EL (cell line): ENCODE data around the gene TMEM114.

Experiments used
- DNase-seq: peaks from one replicate; pipeline ENCODE4 v3.0.0-alpha.2; 2016

TMEM114 gene

GRCh38 chr16:8547762-8548161 lies 42.5 kb downstream of the TMEM114 start:
- DNase-seq, result no peak

GRCh38 chr16:8544406-8544805 lies 45.9 kb downstream of the TMEM114 start:
- DNase-seq, result no peak

DNA sequence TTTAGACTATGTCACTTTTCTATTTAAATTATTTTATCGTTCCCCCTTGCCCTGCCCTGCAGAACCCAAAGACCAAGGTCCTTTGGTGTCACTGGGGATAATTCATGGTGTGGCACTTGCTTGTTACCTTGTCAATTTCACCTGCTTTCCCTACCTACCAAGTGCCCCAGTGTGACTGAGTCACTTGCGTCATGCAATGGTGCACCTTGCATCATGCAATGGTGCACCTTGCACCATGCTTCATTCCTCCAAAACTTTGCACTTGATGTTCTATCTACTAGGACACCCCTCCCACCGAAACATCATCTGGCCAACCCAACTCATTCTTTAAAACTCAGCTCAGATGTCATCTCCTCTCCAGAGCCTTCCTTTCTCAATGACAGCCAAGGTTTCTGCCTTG lies 47.1 kb downstream of the TMEM114 start:
- no peak for DNase-seq

DNA sequence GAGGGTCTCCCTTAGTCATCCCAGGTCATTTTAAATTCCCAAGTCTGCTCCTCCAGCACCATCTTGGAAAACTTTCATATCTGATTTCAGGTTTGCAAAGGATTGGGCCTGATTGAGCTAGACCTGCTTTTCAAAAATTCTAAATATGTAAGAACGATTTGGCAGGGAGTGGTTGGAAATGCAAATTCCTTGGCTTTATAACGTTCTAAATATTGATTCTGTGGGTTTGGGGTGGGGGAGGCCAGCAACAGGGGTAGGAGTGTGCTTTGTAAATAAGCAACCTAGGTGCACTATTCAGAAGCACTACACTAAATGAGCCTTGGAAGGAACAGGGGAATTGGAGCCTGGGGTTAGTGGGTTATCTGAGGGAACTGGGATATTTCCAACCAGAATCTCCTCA lies 47.9 kb downstream of the TMEM114 start:
- DNase-seq, result no peak

DNA sequence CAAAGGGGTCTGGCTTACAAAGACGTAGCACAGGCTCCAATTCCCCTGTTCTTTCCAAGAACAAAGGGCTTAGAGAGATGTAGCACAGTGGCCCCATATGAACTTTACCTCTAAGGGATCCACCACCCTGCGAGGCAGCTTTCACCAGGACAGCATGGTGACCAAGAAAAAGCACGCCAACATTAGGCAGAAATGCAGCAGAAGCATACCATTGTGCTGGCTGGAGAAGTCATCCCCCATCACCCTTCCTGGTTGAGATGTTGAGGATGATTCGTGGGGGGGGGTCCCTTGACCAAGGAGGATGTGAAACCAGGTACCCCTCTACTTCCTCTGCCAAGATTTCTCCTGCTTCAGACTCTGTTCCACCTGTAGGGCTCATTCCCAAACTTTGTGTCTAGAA lies 48.4 kb downstream of the TMEM114 start:
- no peak for DNase-seq

DNA sequence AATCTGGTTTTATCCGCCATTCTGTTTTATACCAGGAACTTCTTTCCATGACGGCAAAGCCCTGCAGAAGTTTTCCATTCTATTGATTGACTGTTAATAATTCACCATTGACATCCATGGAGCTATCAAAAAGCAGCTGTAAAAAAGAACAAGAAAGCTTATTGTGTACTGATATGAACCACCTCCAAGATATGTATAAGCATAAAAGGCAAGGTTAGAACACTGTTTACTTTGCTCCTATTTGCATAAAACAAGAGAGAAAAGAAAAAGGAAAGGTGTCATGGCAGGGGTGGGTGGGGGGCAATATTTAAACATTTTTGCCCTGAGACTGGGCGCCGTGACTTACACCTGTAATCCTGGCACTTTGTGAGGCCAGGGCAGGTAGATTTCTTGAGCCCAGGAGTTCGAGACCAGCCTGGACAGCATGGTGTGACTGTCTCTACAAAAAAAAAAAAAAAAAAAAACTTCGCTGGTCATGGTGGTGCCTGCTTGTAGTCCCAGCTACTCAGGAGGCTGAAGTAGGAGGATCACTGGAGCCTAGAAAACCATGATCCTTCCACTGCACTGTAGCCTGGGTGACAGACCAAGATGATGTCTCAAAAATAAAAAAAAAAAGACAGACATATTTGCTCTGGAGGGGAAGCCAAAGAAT lies 52.5 kb downstream of the TMEM114 start:
- no peak for DNase-seq

GRCh38 chr16:8533509-8533908 lies 56.8 kb downstream of the TMEM114 start:
- DNase-seq, result no peak

DNA sequence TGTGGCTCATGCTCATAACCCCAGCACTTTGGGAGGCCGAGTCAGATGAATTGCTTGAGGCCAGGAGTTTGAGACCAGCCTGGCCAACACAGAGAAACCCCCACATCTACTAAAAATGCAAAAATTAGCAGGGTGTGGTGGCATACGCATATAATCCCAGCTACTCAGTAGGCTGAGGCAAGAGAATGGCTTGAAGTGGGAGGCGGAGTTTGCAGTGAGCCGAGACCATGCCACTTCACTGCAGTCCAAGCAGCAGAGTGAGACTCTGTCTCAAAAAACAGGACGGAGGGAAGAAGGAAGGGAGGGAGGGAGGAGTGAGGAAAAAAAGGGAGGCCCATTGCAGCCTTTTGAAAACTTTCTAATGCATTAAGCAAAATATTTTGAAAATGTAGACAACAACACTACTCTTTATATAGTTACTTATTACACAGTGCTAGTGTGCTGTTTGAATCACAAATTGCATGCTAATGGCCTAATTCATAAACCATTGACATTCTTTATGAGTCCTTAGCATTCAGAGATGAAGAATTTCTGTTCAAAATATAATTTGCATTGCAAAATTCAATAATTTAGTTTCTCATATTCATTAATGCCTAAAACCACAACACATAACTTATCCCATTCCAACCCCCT lies 59.4 kb downstream of the TMEM114 start:
- no peak for DNase-seq

GRCh38 chr16:8528471-8528870 lies 61.8 kb downstream of the TMEM114 start:
- no peak for DNase-seq

DNA sequence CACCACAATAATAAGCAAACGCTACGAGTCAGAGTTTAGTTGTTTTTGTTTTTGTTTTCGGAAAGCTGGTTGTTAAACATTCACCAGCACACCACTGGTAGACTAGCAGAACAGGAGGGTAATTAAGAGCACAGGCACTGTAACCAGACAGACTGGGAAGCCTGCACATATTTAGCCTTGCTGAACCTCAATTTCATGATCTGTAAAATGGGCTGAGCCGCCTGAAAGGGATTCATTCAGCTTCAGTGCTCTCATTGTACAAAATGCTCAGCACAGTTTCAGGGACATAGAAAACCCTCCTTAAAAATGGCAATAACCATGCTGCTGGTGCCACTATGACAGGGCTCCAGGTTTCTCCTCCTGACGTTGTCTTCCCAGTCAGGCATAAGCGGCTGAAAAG lies 66.4 kb downstream of the TMEM114 start:
- no peak for DNase-seq

- DNase-seq, result no peak
Measured at GRCh38 chr16:8522757-8523156, 67.6 kb downstream of the TMEM114 start.

GRCh38 chr16:8519643-8520042 lies 70.7 kb downstream of the TMEM114 start:
- no peak for DNase-seq
